AG04450 (cell line): ENCODE measurements around the gene BCKDHB. TPM values are rescaled to one million over a fixed set of nuclear protein-coding genes. Genes with fewer than 3 reads are reported as not detected.

Experiments used
- CTCF ChIA-PET: fragments of 300-600, 350-600 bp; formaldehyde crosslinking; extraction: SDS; loops from one replicate; lab custom pipeline; 2022; ENCODE audit warnings: antibody characterized with exemption, inconsistent platforms; lab: Charles Lee
- POLR2A ChIA-PET: fragments of 350-600 bp; formaldehyde crosslinking; extraction: SDS; loops from one replicate; lab custom pipeline; 2021; ENCODE audit warnings: antibody characterized with exemption, inconsistent platforms; lab: Yijun Ruan, JAX
- DNase-seq: peaks from one replicate; pipeline ENCODE4 v3.0.0-alpha.2; 2011; ENCODE audit warnings: low read depth, low spot score
- H3K27ac ChIP-seq: one replicate; pipeline ENCODE4 v1.5.1; 2012; ENCODE audit warnings: low read depth, low read length, control low read depth
- H3K27me3 ChIP-seq: one replicate; pipeline ENCODE4 v1.6.0; 2012; ENCODE audit warnings: low read length; ENCODE audit not compliant: control insufficient read depth, insufficient read depth
- H3K4me3 ChIP-seq: 2 replicates; pipeline ENCODE4 v1.5.1; 2011; ENCODE audit warnings: mild to moderate bottlenecking, low read depth, low read length, control low read depth
- H3K9me3 ChIP-seq: 2 replicates; pipeline ENCODE4 v1.5.1; 2012; ENCODE audit warnings: low read length; ENCODE audit not compliant: control insufficient read depth, insufficient read depth
- polyA plus RNA-seq: library from polyadenylated mRNA; depleted of rRNA; stranded (reverse); fragments of >200 nt; gene quantifications from 2 replicates; pipeline ENCODE4 v1.2.3, GENCODE V29; 2011
- TF ChIP-seq, protein P1 (sequence below): IDR thresholded peaks from 2 replicates; pipeline ENCODE4 v1.5.1; 2011; ENCODE audit warnings: low read depth, low read length, control low read depth, inconsistent platforms

BCKDHB gene
- polyA plus RNA-seq, 1 experiment = 21.3 TPM

- CTCF ChIA-PET = no interaction called here
- Histone ChIP-seq H3K9me3 (peaks cover 2% of the 10 kb centered on the region; the same call in 1 of the 2 replicates), H3K27me3 (no peaks in the 10 kb centered on the region), H3K27ac (no peak overlapping the region), H3K4me3 (no peak overlapping the region)
- POLR2A ChIA-PET = interaction anchor here (0.6 kb wide), 1 partner anchor 16 kb away, joined by 3 read pairs; no protein-coding TSS in a partner anchor
- peak; percentile 13 for DNase-seq
- TF ChIP-seq, protein P1, sequence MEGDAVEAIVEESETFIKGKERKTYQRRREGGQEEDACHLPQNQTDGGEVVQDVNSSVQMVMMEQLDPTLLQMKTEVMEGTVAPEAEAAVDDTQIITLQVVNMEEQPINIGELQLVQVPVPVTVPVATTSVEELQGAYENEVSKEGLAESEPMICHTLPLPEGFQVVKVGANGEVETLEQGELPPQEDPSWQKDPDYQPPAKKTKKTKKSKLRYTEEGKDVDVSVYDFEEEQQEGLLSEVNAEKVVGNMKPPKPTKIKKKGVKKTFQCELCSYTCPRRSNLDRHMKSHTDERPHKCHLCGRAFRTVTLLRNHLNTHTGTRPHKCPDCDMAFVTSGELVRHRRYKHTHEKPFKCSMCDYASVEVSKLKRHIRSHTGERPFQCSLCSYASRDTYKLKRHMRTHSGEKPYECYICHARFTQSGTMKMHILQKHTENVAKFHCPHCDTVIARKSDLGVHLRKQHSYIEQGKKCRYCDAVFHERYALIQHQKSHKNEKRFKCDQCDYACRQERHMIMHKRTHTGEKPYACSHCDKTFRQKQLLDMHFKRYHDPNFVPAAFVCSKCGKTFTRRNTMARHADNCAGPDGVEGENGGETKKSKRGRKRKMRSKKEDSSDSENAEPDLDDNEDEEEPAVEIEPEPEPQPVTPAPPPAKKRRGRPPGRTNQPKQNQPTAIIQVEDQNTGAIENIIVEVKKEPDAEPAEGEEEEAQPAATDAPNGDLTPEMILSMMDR = no peak
These were observed 75.8 kb downstream of the BCKDHB start for GRCh38 chr6:80182308-80182707.

- POLR2A ChIA-PET = no interaction called here
- no peak for DNase-seq
- peaks cover 2% of the 10 kb centered on the region; the same call in 1 of the 2 replicates for H3K9me3 ChIP-seq
- no peak overlapping the region for H3K4me3 ChIP-seq
- TF ChIP-seq, protein P1 = no peak
- no peaks in the 10 kb centered on the region for H3K27me3 ChIP-seq
- H3K27ac ChIP-seq = no peak overlapping the region
- CTCF ChIA-PET = no interaction called here
These were observed 76.7 kb downstream of the BCKDHB start for GRCh38 chr6:80183019-80183795.

- POLR2A ChIA-PET = no interaction called here
These were observed 79.0 kb downstream of the BCKDHB start for GRCh38 chr6:80185492-80185891.

DNA sequence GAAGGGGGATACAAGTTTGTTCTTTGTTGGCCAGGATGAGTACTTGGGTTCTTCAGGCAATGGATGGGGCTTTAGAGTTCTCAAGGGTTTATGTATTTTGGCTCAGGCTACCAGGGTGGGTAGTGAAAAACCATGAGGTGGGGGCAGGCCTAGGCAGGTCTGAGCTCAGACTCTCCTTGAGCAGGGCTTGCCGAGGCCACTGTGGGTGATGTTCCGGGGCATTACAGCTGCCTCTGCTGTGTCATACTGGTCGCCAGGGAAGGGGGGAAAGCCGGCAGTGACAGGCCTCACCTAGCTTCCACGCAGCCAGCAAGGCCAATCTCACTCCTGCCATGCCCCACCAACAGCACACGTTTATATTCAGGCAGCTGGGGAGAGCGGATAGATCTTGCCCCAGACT, 79.6 kb downstream of the BCKDHB start:
- no peaks in the 10 kb centered on the region for H3K27me3 ChIP-seq
- TF ChIP-seq, protein P1 = no peak
- no peak for DNase-seq
- no peak overlapping the region for H3K4me3 ChIP-seq
- peaks cover 2% of the 10 kb centered on the region; the same call in 1 of the 2 replicates for H3K9me3 ChIP-seq
- ChIA-PET CTCF (interaction anchor here (1.0 to 1.3 kb wide), 2 partner anchors 22 to 48 kb away, joined by 3 to 4 read pairs; no protein-coding TSS in a partner anchor), POLR2A (no interaction called here)
- no peak overlapping the region for H3K27ac ChIP-seq

More at GRCh38 chr6:80185492-80185891, 79.0 kb downstream of the BCKDHB start:
- Histone ChIP-seq H3K27ac (no peak overlapping the region), H3K9me3 (peaks cover 2% of the 10 kb centered on the region; the same call in 1 of the 2 replicates), H3K4me3 (no peak overlapping the region), H3K27me3 (no peaks in the 10 kb centered on the region)
- CTCF ChIA-PET = interaction anchor here (1.0 to 1.3 kb wide), 2 partner anchors 22 to 48 kb away, joined by 3 to 4 read pairs; no protein-coding TSS in a partner anchor
- no peak for DNase-seq
- TF ChIP-seq, protein P1 = no peak

DNA sequence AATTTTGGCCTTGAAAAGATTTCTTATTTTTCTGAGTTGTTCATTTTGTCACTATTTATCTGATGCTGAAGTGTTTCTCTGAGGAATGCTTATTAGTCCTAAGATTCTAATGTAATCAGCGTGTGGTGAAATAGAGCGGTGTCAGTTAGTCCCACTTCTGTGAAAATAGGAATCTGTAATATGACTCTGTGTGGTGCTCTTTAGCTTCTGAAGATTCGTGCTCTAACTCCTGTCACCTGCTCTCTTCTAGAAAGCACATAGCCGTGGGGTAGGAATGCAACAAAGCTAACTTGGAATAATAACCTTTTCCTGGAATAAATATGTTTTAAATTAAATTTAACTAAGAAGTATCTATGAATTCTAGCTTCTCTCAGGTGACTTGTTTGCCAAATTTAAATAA, 90.4 kb downstream of the BCKDHB start:
- Histone ChIP-seq H3K4me3 (no peak overlapping the region), H3K27me3 (no peaks in the 10 kb centered on the region), H3K9me3 (no peaks in the 10 kb centered on the region), H3K27ac (no peak overlapping the region)
- ChIA-PET CTCF (interaction anchor here (0.7 kb wide), 1 partner anchor 18 kb away, joined by 3 read pairs; no protein-coding TSS in a partner anchor), POLR2A (no interaction called here)
- TF ChIP-seq, protein P1 = no peak
- DNase-seq = no peak
